Activated naive CD8-positive, alpha-beta T cell treated with anti-CD3 and anti-CD28 coated beads, Interleukin-2, amount 50 U/mL, for 16 hours (primary cell): Measurements from ENCODE around the gene FBF1.
A peak's percentile ranks its signal among the peaks of the same experiment; 100 is the strongest.
"Not testable (repeated sequence)": the region's sequence is repeated elsewhere in the genome, so short reads cannot be mapped to it uniquely, and the experiment has no call there.

Source experiments
- DNase-seq: peaks from one replicate; pipeline ENCODE4 v3.0.0-alpha.2; 2020; ENCODE audit warnings: low read depth, low spot score

The FBF1 gene

DNA sequence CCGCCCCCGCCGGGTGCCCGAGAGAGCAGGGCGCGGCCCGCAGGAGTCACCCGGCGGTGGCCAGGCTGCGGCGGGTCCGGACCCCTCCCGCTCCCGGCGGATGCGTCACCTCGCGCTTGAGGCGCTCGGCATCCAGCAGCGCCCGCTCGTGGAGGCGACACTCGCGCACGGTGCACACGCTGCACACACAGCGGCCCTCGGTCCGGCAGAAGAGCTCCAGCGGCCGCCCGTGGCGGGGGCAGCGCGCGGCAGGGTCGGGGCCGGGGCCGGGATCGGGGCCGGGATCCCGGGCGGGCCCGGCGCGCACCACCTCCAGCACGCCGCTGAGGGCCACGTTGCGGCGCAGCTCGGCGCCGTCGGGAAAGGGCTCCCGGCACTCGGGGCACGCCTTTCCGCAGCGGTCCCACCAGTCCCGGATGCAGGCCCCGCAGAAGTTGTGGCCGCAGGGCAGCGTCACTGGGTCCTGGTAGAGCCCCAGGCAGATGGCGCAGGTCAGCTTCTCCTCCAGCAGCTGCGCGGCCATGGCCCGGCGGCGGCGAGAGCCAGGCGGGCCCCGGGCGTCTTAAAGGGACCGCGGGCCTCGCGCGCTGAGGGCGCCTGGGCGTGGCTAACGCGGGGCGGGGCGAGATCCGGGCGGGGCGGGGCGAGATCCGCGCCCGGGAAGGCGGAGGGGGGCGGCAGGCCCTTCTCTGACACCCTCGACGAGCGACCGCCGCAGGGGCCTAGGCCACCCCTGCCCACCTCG lies 44.3 kb downstream of the FBF1 start, which contains the start of gene TRIM65:
Gene TRIM65, minus strand, starts transcription at position 537 of the 745 bp plus-strand sequence. Its CDS starts 14 bp downstream, at position 523.
- DNase-seq = peak; percentile 56

DNA sequence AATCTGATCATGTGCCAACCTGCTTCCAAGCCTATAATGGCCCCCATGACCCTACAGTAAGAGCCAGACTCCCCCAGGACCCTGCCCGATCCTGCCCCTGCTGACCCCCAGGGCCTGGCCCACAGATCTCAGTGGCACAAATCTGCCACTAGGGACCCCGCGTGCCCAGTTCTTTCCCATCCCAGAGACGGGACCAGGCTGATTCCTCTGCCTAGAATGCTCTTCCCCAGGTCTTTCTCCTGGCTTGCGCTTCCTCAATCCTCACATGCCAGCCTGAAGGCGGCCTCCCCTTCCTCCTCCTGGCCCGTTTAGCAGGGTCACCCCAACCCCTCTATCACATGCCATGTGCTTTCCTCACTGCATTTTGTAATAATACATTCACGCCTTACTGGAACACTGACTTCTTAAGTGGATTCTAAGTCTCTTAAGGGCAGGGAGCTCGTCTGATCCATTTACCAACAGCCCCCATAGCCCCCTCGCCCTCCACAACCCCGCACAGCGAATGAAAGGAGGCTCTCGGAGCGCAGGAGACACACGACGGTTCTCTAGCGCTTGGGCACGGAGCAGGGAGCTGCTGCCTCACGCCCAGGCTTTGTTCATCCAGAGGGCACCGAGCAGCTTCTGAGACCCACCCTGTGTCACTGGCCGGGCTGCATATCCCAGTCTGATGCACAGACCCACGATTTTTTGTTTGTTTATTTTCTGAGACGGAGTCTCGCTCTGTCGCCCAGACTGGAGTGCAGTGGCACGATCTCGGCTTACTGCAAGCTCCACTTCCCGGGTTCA lies 45.3 kb downstream of the FBF1 start:
- no peak for DNase-seq

DNA sequence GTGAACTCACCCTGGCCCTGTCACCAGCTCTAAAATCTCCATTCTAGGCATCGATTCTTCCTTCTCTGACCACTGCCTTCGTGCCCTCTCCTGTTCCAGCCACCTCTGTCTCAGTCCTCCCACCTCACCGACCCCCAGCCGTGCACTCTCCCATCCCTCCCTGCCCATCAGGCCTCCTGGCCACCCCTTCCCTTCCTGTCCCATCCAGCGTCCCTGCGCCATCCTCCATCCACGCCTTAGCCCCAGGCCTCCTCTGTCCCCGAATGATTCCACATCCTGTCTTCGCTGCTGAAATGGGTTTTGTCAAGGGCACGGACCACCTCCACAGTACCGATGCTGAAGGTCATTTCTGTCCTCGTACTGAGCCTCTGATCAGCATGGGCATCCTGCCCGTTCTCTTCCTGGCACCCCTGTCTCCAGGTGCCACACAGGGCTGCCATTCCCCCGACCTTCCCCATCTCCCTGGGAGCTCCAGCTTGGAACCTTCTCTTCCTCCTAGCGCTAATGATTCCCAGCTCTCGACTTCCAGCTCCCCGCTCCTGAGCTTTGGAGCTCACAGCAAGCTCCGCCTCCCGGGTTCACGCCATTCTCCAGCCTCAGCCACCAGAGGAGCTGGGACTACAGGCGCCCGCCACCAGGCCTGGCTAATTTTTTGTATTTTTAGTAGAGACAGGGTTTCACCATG lies 46.7 kb downstream of the FBF1 start:
- DNase-seq = no peak

DNA sequence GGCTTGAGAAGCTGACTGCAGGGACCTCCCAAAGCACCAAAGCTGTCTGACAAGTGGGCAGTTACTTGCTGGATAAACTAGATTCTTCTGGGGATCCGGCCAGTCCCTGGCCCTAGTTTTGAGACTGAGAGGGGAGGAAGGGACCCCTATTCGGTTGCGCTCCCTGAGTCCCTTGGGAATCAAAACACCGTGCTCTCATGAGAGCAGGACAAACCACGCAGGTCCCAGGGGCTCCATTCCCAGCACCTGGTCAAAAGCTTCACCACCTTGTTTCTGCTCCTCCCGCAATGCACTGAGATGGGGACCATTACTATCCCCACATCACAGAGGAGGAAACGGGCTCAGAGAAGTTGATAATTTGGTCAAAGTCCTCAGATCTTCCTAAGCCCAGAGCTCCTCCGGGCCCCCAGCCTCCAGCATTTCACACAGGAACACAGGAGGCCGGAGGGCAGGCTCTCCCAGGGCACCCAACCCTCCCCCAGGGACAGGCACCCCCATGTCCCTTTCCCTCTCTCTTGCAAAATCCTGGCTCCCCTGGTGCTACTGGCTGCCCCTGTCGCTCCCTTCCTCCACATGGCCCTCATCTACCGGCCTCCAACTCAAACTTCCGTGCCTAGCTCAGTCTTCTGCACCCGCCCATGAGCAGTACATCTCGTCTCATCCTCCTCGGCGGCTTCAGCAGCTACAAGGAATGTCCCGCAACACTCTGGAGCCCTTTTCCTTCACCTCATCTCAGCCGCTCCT lies 47.4 kb downstream of the FBF1 start:
- DNase-seq = no peak

DNA sequence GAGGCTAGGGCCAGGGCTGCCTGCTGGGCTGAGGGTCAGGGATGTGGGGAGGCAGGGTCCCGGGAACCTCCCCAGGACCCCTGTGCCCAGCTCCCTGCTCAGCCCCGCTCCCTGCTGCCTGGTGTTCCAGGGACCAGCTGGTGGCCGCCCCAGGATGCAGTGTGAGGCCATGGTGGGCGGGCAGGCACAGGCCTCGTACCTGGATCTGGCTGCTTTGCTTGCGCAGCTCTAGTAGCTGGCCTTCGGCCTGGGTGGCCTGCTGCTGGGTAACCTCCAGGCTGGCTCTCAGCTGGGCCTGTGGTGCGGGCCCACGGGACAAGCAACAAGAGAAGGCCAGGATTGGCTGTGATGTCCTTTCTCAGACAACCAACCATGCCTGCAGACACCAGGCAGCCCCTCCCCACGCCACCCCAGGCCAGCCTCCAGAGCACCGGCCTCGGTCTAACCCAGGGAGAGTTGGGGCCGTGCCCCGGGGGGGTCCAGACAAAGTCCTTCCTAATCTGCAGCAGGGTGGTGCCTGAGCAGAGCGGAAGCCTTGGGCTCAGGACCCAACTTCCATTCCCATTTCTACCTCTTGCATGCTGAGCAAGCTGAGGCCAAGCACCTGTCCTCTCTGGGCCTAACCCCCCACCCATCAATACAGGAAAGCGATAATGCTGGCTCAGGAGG lies 48.2 kb downstream of the FBF1 start:
- DNase-seq = no peak

DNA sequence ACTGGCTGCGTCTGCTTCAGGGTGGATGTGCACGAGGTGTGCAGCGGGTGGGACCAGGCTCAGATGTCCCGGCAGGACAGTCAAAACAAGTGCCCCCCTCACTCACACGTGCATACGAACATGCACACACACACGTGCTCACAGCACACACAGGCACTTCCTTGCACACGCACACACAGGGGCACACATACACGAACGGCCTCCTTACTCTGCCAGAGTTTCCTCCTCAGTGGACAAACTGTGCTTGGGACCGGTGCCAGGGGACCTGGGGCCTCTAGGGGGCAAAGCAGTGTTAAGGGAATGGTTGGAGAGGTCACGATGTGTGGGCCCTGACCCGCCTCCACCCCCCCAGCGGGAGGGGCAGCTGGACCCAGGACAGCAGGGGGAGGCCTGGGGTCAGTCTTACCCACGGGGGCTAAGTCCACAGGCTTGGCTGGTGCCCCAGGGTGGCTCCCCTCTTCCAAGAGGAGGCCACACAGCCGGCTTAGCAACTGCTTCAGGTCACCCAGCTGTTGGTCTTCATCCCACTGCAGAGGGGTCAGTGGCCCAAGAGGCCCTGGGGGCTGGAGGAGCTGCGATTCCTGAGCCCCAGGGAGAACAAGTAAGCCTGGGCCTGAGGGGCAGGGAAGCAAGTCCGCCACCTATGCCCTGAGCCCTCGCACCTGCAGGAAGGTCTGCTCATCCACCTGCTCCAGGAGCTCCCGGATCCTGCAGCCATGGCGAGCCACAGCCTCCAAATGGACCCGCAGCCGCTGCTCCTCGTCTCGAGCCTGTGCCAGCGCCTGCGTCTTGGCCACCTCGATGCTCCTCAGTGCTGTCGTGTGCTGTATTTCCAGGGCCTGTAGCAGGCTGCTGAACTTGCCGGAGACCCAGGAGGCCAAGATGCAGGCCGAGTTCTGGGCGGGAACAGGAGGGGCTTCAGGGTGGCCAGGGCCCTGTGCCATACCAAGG lies 49.0 kb downstream of the FBF1 start:
- no peak for DNase-seq

DNA sequence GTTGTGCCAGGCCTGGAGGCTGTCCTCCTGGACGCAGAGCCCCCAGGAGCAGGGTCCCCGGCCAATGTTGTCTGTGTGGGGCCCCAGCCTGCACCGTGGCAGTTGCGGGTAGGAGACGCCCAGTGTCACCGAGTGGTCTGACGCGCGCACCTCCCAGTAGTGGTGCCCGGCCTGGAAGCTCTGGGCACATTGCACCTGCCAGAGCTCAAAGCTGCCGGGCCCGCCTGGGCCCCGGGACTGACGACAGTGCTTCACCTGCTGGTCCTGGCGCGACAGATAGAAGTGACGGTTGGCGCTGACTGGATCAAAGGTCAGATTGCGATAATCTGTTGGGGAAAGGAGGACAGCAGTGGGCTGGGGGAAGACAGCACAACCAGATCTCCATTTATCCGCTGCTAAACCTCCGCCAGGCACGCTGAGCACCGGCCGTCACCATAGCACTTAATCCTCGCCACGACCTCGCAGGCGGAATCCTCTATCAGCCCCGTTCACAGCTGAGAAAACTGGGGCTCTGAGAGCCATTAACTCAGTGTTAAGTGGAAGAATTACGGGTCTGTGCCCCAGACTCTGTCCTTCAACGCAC lies 49.7 kb downstream of the FBF1 start:
- no peak for DNase-seq

DNA sequence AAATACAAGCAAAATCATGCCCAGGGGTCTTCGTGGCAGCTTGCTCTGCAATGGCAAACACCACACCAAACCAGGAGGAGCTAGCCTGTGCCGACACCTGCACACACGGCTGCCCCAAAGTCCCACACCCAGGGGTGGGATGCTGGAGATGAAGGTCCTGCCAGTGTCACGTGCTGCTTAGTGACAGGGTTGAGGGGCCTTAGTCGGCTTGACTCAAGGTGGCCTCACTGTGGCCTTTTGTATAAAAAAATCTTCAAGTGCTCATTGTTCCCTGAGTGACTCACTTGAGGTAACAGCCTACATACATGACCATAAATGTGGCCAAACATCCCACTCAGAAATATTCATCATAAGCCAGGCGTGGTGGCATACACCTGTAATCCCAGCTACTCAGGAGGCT lies 51.4 kb downstream of the FBF1 start:
- DNase-seq = no peak

DNA sequence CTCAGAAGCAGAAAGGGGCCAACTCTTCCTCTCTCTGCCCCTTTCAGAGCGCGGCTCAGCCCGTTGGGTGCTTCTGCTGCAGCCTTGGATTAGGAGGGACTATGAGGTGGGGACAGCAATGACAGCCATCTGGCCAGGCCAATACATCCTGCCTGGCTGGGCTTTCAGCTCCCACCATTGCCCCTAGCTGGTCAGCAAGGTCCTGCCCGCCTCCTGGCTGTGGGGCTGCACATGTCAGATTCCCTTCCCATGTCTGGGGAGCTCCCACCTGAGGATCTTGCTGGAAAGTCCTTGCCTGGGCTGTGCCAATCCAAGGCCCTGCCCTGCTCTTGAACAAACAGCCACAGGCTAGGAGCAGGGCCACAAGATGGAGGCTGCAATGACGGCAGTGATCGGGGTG lies 52.4 kb downstream of the FBF1 start:
- DNase-seq = no peak

DNA sequence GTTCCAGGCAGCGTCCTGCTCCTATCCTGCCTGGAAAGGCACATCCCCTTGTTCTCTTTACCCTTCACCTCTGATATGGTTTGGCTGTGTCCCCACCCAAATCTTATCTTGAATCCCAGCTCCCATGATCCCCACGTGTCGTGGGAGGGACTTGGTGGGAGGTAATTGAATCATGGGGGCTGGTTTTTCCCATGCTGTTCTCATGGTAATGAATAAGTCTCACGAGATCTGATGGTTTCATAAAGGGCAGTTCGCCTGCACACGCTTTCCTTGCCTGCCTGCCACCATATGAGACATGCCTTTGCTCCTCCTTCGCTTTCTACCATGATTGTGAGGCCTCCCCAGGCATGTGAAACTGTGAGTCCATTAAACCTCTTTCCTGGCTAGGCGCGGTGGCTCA lies 55.0 kb downstream of the FBF1 start:
- DNase-seq = not testable (repeated sequence)

DNA sequence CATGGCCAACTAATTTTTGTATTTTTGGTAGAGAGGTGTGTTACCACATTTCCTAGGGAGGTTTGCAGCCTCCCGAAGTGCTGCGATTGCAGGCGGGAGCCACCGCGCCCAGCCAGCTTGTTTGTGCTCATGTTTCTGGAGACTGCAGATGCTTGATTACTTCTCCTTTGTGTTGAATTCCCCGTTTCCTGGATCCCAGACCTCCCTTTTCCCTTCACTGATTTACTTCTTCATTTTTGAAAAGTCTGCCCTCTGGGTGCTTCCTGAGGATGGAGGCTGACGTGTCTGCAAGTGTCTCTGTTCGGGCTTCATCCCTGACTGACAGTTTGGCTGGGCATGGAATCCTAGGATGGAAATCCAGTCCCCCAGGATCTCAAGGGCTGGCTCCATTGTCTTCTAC lies 55.4 kb downstream of the FBF1 start:
- DNase-seq = no peak

DNA sequence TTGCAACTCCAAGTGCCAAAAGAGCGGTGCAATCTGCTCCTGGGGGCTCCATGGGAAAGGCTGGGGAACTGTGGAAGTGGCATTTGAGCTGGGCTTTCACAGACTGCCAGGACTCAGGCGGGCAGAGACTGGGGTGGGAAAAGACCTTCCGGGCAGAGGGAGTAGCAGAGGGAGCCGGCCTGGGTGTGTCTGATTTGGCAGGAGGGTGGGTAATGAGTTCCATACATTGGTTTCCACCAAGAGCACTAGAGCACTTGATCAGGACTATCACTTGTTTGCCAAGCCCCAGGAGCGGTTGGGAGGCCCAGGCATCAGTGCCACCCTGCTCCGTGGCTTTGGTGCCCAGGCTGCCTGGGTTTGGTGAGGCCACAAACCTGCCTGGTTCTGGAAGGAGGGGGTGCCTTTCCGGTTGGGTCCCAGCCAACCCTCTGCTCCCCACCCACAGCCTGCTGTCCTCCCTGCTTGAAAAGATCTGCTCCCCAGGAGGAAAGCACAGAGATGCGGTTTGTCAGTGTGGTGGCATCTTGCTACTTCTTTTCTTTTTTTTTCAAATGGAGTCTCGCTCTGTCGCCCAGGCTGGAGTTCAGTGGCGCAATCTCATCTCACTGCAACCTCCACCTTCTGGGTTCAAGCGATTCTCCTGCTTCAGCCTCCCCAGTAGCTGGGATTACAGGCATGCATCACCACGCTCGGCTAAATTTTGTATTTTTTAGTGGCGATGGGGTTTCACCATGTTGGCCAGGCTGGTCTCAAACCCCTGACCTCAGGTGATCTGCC lies 59.0 kb downstream of the FBF1 start:
- DNase-seq = no peak

DNA sequence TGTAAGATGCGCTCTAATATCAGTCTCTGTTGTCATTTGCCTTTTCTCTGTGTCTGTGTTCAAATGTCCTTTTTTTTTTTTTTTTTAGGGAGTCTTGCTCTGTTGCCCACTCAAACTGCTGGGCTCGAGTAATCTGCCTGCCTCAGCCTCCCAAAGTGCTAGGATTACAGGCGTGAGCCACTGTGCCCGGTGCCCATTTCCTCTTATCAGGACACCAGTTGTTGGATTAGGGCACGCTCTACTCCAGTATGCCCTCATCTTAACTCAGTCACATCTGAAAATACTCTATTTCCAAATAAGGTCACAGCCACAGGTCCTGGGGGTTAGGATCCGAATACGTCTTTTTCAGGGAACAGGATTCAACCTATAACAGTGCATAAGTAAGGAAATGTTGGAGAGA lies 60.6 kb downstream of the FBF1 start:
- DNase-seq = no peak

DNA sequence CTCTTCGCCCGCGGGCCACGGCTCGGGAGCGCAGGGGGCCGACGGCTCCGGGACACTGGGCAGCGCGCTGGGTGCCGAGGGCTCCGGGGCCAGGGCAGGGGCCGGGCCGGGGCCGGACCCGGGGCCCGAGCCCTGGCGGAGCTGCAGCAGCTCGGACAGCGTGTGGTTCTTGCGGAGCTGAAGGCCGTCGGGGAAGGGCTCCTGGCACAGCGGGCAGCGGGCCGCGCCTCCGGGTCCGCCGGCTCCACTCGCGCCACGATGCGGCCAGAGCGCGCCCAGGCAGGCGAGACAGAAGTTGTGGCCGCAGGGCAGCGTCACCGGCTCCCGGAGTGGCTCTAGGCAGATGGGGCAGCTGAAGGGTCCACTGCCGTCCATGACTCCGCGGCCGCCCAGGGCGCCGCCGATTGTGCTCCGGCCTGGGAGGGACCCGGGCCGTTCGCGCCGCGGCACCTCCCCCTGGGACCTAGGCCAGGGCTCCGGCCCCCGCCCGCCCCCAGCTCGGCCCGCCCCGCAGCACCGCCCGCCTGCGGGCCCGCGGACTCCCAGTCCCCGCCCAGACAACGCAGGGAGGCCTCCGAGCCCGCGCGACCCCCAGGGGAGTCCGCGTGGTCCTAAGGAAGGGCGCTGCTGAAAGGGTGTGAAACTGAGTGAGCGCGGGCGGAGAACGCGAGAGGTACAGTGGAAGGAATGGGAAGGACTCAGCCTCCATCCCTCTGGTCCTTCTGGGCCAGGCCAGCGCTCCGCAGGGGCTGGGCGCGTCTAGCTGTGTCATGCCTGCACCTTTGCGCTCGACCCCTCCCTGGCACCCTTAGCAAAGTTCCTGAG lies 62.5 kb downstream of the FBF1 start, which contains the start of gene TRIM47:
Gene TRIM47, minus strand, starts transcription at position 408 of the 825 bp plus-strand sequence. Its CDS starts 33 bp downstream, at position 375.
- no peak for DNase-seq

DNA sequence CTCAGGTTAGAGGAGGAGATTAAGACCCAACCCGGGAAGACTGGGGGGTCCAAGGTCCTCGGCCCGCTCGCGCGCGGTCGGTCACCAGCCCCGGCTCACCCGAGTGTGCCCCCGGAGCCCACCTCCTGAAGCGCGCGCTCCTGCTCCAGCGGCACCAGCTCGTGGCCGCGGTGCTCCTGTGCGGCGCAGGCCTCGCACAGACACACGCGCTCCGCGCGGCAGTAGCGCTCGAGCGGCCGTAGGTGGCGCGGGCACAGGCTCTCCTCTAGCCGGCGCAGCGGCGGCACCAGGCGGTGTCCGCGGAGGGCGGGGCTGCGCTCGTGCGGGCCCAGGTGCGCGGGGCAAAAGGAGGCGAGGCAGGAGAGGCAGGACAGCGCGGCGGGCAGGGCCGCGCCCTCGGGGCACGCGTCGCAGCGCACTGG lies 63.1 kb downstream of the FBF1 start:
- peak; percentile 25 for DNase-seq

DNA sequence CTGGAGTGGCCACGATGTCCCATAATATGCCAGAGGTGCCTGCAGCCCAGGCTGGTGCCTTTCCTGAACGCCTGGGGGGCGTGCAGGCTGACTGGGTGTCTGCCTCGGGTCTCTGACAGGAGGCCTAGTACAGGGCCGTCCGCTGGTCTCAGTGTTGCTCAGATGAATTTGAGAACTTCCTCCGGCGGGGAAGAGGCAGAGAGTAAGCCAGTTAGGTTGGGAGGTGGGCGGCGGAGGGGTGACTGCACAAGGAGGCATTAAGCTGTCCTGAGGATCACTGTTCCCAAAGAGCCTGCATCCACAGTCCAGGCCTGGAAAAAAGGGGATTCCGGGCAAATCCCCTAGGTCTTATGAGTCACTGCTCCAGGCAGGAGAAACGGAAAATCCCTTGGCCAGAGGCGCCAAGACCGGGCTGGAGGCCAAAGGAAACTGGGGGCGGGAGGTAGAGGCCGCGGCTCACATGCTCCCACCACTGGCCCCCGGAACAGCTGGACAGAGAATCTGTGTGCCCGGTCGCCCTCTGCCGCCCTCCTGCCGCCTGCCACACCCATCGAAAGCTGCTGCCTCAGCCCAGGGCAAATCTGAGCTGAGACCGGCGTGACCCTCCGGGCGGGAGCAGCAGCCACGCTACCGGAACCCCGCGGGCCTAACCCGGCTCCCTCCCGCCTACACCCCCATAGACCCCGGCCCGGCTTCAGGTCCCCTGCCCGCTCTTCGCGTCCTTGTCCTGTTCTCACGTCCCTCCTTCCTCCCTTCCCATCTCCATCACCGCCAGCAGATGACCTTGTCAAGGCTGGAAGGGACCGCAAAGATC lies 63.7 kb downstream of the FBF1 start:
- DNase-seq = no peak
